ENCODE data around the gene FREM1.

DNA sequence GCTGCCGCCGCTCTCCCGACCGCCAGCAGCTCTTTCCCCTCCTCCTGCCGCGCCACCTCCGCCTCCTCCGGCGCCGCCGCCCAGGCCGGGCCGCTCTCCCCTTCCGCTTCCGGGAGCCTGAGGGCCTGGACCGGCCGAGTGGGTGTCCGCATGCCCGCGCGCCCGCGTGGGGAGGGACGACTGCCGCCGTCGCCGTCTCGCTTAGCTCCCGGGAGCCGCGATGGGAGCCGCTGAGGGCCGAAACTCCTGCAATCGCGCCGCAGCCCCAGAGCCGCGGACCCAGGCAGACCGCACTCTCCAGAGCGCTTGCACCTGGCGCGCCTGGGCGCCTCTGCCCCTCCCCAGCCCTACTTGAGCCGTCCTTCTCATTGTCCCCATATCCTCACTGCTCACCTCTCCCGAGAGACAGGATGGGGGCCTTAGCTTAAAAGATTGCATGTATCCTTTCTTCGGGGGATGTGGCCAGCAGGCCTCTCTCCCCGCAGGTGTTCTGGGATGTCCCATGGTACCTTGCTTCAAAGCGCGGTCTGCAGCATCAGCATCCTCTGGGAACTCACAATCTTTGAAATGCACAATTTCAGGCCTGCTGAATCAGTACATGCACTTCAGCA lies 216.9 kb downstream of the FREM1 start, which contains the start of gene ZDHHC21:
- TF ChIP-seq, protein P1, sequence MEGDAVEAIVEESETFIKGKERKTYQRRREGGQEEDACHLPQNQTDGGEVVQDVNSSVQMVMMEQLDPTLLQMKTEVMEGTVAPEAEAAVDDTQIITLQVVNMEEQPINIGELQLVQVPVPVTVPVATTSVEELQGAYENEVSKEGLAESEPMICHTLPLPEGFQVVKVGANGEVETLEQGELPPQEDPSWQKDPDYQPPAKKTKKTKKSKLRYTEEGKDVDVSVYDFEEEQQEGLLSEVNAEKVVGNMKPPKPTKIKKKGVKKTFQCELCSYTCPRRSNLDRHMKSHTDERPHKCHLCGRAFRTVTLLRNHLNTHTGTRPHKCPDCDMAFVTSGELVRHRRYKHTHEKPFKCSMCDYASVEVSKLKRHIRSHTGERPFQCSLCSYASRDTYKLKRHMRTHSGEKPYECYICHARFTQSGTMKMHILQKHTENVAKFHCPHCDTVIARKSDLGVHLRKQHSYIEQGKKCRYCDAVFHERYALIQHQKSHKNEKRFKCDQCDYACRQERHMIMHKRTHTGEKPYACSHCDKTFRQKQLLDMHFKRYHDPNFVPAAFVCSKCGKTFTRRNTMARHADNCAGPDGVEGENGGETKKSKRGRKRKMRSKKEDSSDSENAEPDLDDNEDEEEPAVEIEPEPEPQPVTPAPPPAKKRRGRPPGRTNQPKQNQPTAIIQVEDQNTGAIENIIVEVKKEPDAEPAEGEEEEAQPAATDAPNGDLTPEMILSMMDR (IDR thresholded peaks at IDR 0.05) = no peak
- no peak for TF ChIP-seq POLR2A (IDR thresholded peaks at IDR 0.05)

Data from tibial nerve (tissue), 3 donors.